ENCODE data around the gene USF2. TPM values are rescaled to one million over a fixed set of nuclear protein-coding genes. Genes with fewer than 3 reads are reported as not detected.
"Not testable (repeated sequence)": the region's sequence is repeated elsewhere in the genome, so short reads cannot be mapped to it uniquely, and the experiment has no call there.

Gene USF2, protein sequence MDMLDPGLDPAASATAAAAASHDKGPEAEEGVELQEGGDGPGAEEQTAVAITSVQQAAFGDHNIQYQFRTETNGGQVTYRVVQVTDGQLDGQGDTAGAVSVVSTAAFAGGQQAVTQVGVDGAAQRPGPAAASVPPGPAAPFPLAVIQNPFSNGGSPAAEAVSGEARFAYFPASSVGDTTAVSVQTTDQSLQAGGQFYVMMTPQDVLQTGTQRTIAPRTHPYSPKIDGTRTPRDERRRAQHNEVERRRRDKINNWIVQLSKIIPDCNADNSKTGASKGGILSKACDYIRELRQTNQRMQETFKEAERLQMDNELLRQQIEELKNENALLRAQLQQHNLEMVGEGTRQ
- total RNA-seq, result 100 to 1,000 TPM; 149 to 159 TPM

- H3K4me3 Mint-ChIP-seq, result peak within 1 kb of the TSS; percentile 93
- DNase-seq (peak; percentile 76), ATAC-seq (ENCODE audit: low read depth) (peak; percentile 20)
- no peaks in the 10 kb centered on the region for H3K27me3 Mint-ChIP-seq
- peaks cover 9% of the 10 kb centered on the region for H3K4me1 Mint-ChIP-seq
- H3K36me3 Mint-ChIP-seq, result peaks cover 14% of the 10 kb centered on the region
- POLR2A ChIA-PET, result interaction anchor here (0.6 to 1.9 kb wide), 9 partner anchors 12 to 338 kb away, joined by 3 to 6 read pairs (median 4); partner anchors contain the start of gene FXYD7
- H3K27ac Mint-ChIP-seq, result peak within 1 kb of the TSS; percentile 91
- H3K9me3 Mint-ChIP-seq, result no peaks in the 10 kb centered on the region
These were observed at the start of gene USF2 for GRCh38 chr19:35268536-35269437. Gene USF2, plus strand, starts transcription at chr19:35268962. Its CDS starts 140 bp downstream, at chr19:35269102.

- Mint-ChIP-seq H3K4me3 (no peak overlapping the region), H3K27ac (no peak overlapping the region), H3K9me3 (peaks cover 3% of the 10 kb centered on the region), H3K36me3 (no peaks in the 10 kb centered on the region), H3K4me1 (peaks cover 21% of the 10 kb centered on the region), H3K27me3 (no peaks in the 10 kb centered on the region)
- ATAC-seq (ENCODE audit: low read depth) (no peak), DNase-seq (no peak)
- POLR2A ChIA-PET, result no interaction called here
These were observed 49.8 kb upstream of the USF2 start for GRCh38 chr19:35219008-35219407.

- Mint-ChIP-seq H3K4me1 (peaks cover 10% of the 10 kb centered on the region), H3K27me3 (no peaks in the 10 kb centered on the region), H3K9me3 (peaks cover 3% of the 10 kb centered on the region), H3K36me3 (no peaks in the 10 kb centered on the region), H3K4me3 (no peak overlapping the region), H3K27ac (no peak overlapping the region)
- POLR2A ChIA-PET, result no interaction called here
- DNase-seq, result no peak
- no peak for ATAC-seq (ENCODE audit: low read depth)
These were observed 48.3 kb upstream of the USF2 start for GRCh38 chr19:35220315-35220921.

DNA sequence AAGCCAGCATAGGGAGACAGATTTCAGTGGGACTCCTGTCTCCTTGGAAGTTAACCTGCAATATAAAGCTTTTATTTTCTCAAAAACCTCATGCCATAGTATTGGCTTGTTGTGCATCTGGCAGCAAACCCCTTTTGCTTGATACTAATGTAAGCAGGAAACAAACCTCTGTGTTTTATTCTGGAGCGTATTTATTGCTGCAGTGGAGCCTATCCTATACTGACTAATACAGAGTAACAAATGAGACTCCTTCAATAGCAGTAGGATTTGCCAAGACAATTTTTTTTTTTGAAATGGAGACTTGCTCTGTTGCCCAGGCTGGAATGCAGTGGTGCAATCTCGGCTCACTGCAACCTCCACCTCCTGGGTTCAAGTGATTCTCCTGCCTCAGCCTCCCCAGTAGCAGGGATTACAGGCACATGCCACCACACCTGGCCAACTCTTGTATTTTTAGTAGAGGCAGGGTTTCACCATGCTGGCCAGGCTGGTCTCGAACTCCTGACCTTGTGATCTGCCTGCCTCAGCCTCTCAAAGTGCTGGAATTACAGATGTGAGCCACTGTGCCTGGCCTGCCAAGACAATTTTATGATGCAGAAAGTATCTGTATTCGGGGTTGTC is 47.7 kb upstream of the USF2 start:
- H3K9me3 Mint-ChIP-seq; ATAC-seq (ENCODE audit: low read depth); H3K4me1 Mint-ChIP-seq; H3K36me3 Mint-ChIP-seq; POLR2A ChIA-PET; H3K27ac Mint-ChIP-seq; H3K27me3 Mint-ChIP-seq; DNase-seq; H3K4me3 Mint-ChIP-seq: not testable (repeated sequence)

GRCh38 chr19:35222373-35223015 is 46.3 kb upstream of the USF2 start:
- H3K4me3 Mint-ChIP-seq, result no peak overlapping the region
- DNase-seq (no peak), ATAC-seq (ENCODE audit: low read depth) (no peak)
- peaks cover 3% of the 10 kb centered on the region for H3K9me3 Mint-ChIP-seq
- H3K27me3 Mint-ChIP-seq, result no peaks in the 10 kb centered on the region
- peaks cover 4% of the 10 kb centered on the region for H3K4me1 Mint-ChIP-seq
- POLR2A ChIA-PET, result no interaction called here
- H3K36me3 Mint-ChIP-seq, result no peaks in the 10 kb centered on the region
- no peak overlapping the region for H3K27ac Mint-ChIP-seq

- no peak overlapping the region for H3K27ac Mint-ChIP-seq
- H3K36me3 Mint-ChIP-seq, result no peaks in the 10 kb centered on the region
- no peak overlapping the region for H3K4me3 Mint-ChIP-seq
- POLR2A ChIA-PET, result no interaction called here
- DNase-seq (no peak), ATAC-seq (ENCODE audit: low read depth) (no peak)
- peaks cover 3% of the 10 kb centered on the region for H3K9me3 Mint-ChIP-seq
- H3K27me3 Mint-ChIP-seq, result no peaks in the 10 kb centered on the region
- peaks cover 4% of the 10 kb centered on the region for H3K4me1 Mint-ChIP-seq
These were observed 45.5 kb upstream of the USF2 start for GRCh38 chr19:35223084-35223790.

DNA sequence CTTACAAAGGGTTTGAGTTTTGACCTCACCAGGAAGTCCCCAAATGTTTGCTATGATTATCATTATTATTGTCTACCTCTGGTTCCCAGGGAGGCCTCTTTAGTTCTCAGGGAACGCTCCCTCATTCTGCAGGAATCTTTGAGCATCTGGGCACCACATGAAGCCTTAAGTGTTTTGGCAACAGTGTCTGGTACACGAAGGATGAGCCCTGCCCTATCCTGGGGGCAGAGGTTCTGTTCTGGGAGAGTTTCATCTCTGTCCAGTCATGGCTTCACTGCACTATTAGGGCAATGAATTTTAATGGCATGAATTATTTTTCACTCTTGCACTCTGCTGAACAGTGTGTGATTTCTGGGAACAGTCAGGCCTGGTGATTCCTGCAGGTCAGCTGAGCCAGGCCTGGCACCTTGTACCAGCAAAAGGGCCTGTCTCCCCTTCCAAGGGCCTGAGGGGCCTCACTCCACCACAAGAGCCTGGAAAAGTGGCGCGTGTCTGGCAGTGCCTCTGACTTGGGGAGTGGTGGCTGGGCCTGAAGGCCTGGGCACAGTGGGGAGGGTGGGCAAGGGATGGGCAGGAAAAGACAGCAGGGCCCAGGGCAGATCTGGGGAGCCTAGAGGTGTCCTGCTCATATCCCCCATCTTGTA is 44.8 kb upstream of the USF2 start:
- DNase-seq (no peak), ATAC-seq (ENCODE audit: low read depth) (no peak)
- H3K9me3 Mint-ChIP-seq, result peaks cover 3% of the 10 kb centered on the region
- no peaks in the 10 kb centered on the region for H3K27me3 Mint-ChIP-seq
- POLR2A ChIA-PET, result no interaction called here
- no peaks in the 10 kb centered on the region for H3K36me3 Mint-ChIP-seq
- H3K4me3 Mint-ChIP-seq, result no peak overlapping the region
- H3K4me1 Mint-ChIP-seq, result peaks cover 4% of the 10 kb centered on the region
- H3K27ac Mint-ChIP-seq, result no peak overlapping the region

- ATAC-seq (ENCODE audit: low read depth) (no peak), DNase-seq (no peak)
- H3K27ac Mint-ChIP-seq, result no peak overlapping the region
- no peak overlapping the region for H3K4me3 Mint-ChIP-seq
- H3K27me3 Mint-ChIP-seq, result no peaks in the 10 kb centered on the region
- no peaks in the 10 kb centered on the region for H3K36me3 Mint-ChIP-seq
- H3K9me3 Mint-ChIP-seq, result no peaks in the 10 kb centered on the region
- peaks cover 4% of the 10 kb centered on the region for H3K4me1 Mint-ChIP-seq
- POLR2A ChIA-PET, result no interaction called here
These were observed 43.8 kb upstream of the USF2 start for GRCh38 chr19:35224681-35225571.

- no peak overlapping the region for H3K27ac Mint-ChIP-seq
- no peaks in the 10 kb centered on the region for H3K9me3 Mint-ChIP-seq
- H3K4me3 Mint-ChIP-seq, result no peak overlapping the region
- DNase-seq (no peak), ATAC-seq (ENCODE audit: low read depth) (no peak)
- H3K36me3 Mint-ChIP-seq, result no peaks in the 10 kb centered on the region
- no peaks in the 10 kb centered on the region for H3K27me3 Mint-ChIP-seq
- H3K4me1 Mint-ChIP-seq, result peaks cover 4% of the 10 kb centered on the region
- POLR2A ChIA-PET, result no interaction called here
These were observed 42.8 kb upstream of the USF2 start for GRCh38 chr19:35225951-35226350.

- POLR2A ChIA-PET, result no interaction called here
- H3K27me3 Mint-ChIP-seq, result no peaks in the 10 kb centered on the region
- peaks cover 4% of the 10 kb centered on the region for H3K4me1 Mint-ChIP-seq
- H3K36me3 Mint-ChIP-seq, result no peaks in the 10 kb centered on the region
- H3K27ac Mint-ChIP-seq, result no peak overlapping the region
- H3K9me3 Mint-ChIP-seq, result no peaks in the 10 kb centered on the region
- no peak overlapping the region for H3K4me3 Mint-ChIP-seq
- ATAC-seq (ENCODE audit: low read depth) (no peak), DNase-seq (no peak)
These were observed 42.0 kb upstream of the USF2 start for GRCh38 chr19:35226748-35227147.

GRCh38 chr19:35228177-35228930 is 40.4 kb upstream of the USF2 start, which contains the start of gene FAM187B:
Gene FAM187B, minus strand, starts transcription at chr19:35228739. Its CDS starts 59 bp downstream, at chr19:35228680.
- POLR2A ChIA-PET, result no interaction called here
- ATAC-seq (ENCODE audit: low read depth) (no peak), DNase-seq (no peak)
- H3K4me1 Mint-ChIP-seq, result no peaks in the 10 kb centered on the region
- no peak within 1 kb of the TSS for H3K4me3 Mint-ChIP-seq
- no peaks in the 10 kb centered on the region for H3K36me3 Mint-ChIP-seq
- no peaks in the 10 kb centered on the region for H3K9me3 Mint-ChIP-seq
- no peak within 1 kb of the TSS for H3K27ac Mint-ChIP-seq
- H3K27me3 Mint-ChIP-seq, result no peaks in the 10 kb centered on the region

Data from activated naive CD8-positive, alpha-beta T cell treated with anti-CD3 and anti-CD28 coated beads, Interleukin-2, amount 10 ng/mL, durations not matched to agents 7 days and 5 days (primary cell).